PFSK-1 (cell line): ENCODE measurements around the gene MIPOL1.

ENCODE experiments used
- FOXP2 ChIP-seq: optimal IDR thresholded peaks from 2 replicates; pipeline ENCODE3; 2011; ENCODE audit warnings: borderline replicate concordance, control low read depth, inconsistent platforms; ENCODE audit not compliant: insufficient read depth; ENCODE audit errors: extremely low read length, extremely low read depth
- POLR2AphosphoS5 ChIP-seq: IDR thresholded peaks from 2 replicates; pipeline ENCODE4 v1.6.1; 2012; ENCODE audit warnings: low read depth, mild to moderate bottlenecking, control low read depth, low read length, moderate library complexity
- SIN3A ChIP-seq: IDR thresholded peaks from 2 replicates; pipeline ENCODE4 v1.6.1; 2012; ENCODE audit warnings: mild to moderate bottlenecking, low read length, moderate library complexity, borderline replicate concordance; ENCODE audit not compliant: insufficient read depth
- TAF1 ChIP-seq: IDR thresholded peaks from 2 replicates; pipeline ENCODE4 v1.6.1; 2012; ENCODE audit warnings: low read length, control low read depth, borderline replicate concordance; ENCODE audit not compliant: insufficient read depth
- TF ChIP-seq, protein P1 (sequence below), 2 experiments: IDR thresholded peaks; 2 replicates each; pipeline versions ENCODE4 v1.6.1 to v1.8.0; 2011 to 2012; ENCODE audit warnings: low read depth in 2 of 2, low read length in 2 of 2, control low read depth in 1 of 2, inconsistent platforms in 1 of 2, mild to moderate bottlenecking in 1 of 2, moderate library complexity in 1 of 2; ENCODE audit not compliant: insufficient read depth in 1 of 2

The MIPOL1 gene

DNA sequence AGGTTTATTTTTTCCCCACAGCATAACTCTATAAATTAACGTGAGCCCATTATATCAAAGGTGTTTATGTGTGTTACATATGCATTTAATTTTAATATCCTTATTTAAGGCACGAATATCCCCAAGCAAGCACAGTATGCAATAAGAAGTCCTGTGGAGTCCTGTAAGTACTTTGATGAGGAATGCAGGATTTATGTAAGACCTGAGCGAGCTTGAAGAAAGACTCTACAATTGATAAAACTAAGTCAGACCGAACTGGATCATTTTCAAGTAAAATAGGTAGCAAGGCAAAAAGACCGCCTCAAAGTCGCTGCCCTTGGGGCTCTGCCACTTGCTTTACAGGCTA, 26.1 kb upstream of the MIPOL1 start:
- TF ChIP-seq, protein P1, sequence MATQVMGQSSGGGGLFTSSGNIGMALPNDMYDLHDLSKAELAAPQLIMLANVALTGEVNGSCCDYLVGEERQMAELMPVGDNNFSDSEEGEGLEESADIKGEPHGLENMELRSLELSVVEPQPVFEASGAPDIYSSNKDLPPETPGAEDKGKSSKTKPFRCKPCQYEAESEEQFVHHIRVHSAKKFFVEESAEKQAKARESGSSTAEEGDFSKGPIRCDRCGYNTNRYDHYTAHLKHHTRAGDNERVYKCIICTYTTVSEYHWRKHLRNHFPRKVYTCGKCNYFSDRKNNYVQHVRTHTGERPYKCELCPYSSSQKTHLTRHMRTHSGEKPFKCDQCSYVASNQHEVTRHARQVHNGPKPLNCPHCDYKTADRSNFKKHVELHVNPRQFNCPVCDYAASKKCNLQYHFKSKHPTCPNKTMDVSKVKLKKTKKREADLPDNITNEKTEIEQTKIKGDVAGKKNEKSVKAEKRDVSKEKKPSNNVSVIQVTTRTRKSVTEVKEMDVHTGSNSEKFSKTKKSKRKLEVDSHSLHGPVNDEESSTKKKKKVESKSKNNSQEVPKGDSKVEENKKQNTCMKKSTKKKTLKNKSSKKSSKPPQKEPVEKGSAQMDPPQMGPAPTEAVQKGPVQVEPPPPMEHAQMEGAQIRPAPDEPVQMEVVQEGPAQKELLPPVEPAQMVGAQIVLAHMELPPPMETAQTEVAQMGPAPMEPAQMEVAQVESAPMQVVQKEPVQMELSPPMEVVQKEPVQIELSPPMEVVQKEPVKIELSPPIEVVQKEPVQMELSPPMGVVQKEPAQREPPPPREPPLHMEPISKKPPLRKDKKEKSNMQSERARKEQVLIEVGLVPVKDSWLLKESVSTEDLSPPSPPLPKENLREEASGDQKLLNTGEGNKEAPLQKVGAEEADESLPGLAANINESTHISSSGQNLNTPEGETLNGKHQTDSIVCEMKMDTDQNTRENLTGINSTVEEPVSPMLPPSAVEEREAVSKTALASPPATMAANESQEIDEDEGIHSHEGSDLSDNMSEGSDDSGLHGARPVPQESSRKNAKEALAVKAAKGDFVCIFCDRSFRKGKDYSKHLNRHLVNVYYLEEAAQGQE (IDR thresholded peaks at IDR 0.05; ENCODE audit: insufficient read depth in 1 of 2, low read depth in 2 of 2, low read length in 2 of 2), result no peak

DNA sequence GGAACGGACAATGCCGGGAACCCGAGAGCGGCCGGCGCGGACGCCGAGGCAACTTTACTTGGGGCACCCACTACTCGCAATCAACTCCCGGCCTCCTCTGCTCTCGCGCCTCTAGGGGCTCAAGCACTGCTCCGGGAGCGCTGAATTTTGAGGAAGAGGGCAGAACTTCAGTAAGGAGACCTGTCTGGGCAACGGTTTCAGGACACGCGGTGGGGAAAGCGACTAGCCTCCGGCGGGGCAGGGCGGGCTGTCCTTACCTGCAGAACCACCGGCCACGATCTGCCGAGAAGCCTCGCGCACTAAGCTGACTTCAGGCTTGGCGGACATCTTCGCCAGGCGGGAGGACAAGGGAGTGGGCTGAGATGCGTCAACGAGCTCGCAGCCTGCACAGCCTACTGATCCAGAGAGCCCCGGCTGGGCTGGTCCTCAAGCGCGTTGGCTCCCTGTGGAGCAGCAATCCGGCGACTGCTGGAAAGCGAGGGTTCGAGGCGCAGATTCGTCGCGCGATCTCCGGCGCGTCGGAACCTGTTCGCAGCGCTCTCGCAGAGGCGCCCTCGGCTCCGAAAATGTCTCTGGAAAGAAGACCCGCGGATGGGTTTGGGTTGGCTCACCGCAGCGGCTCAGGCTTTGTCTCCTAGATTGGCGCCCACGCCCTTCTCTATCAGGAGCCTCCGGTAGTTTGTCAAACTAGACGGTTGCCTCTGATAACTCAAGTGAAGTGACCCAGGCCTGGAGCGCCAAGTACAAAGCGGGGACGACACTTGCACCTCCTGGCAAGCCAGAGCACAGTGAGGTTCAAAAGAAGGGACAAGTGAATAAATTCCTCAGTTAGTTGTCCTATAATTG, 25.5 kb upstream of the MIPOL1 start, which contains the start of gene SLC25A21:
SLC25A21 (minus strand) TSS at position 583 of the 846 bp plus-strand sequence.
- TF ChIP-seq POLR2AphosphoS5 (no peak), FOXP2 (no peak), SIN3A (no peak), TAF1 (no peak)
- TF ChIP-seq, protein P1 (IDR thresholded peaks at IDR 0.05; ENCODE audit: insufficient read depth in 1 of 2, low read depth in 2 of 2, low read length in 2 of 2), result no peak

DNA sequence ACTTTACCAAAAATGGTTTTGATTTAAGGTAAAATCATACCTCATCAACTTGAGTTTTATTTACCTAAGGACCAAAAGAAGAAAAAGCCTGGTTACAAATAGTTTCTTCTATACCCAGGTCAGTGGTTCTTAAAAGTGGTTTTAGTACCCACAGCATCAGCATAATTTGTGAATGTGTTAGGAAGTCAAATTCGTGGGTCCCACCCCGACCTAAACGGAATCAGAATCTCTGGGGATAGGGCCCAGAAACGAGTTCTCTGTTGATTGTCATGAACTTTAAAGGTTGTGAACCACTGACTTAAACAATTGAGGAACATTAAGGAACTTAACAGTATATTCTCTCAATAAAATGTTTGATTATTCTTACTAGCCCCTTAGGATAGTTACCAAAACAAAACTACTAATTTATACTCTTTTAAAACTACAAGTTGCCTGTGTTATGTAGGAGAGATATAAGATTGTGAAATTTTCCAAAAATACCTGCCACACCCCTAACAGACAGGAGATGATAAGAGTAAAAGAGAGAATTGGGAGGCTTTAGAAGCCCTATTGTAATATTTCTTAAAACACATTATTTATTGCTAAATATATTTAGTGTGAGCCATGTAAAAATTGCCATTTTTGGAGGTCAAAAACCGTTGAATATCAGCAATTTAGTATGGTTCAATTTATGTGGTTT, 24.7 kb upstream of the MIPOL1 start:
- TF ChIP-seq, protein P1 (IDR thresholded peaks at IDR 0.05; ENCODE audit: insufficient read depth in 1 of 2, low read depth in 2 of 2, low read length in 2 of 2), result no peak

DNA sequence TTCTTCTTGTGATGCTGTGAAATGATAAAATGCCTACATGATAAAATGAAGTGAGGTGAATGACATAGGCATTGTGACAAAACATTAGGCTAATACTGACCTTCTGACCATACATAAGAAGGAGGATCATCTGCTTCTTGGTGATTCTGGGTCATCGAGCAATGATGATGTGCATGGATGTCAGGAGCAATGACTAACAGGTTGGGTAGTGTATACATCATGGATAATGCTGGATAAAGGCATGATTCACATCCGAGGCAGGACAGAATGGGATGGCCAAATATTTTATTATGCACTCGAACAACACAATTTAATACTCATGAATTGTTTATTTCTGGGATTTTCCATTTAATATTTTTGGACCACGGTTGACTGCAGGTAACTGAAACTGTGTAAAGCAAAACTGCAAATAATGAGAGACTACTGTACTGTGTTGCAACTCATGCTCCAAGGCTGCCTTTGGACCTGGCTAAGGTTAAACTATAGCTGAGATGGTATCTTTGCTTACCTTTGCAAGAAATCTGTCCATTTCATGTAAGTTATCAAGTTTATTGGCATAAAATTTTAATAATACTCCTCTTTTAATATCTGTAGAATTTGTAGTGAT, 17.7 kb upstream of the MIPOL1 start:
- TF ChIP-seq TAF1, result no peak
- TF ChIP-seq FOXP2, result no peak
- no peak for TF ChIP-seq POLR2AphosphoS5
- TF ChIP-seq, protein P1 (IDR thresholded peaks at IDR 0.05; ENCODE audit: insufficient read depth in 1 of 2, low read depth in 2 of 2, low read length in 2 of 2), result no peak
- TF ChIP-seq SIN3A, result no peak

DNA sequence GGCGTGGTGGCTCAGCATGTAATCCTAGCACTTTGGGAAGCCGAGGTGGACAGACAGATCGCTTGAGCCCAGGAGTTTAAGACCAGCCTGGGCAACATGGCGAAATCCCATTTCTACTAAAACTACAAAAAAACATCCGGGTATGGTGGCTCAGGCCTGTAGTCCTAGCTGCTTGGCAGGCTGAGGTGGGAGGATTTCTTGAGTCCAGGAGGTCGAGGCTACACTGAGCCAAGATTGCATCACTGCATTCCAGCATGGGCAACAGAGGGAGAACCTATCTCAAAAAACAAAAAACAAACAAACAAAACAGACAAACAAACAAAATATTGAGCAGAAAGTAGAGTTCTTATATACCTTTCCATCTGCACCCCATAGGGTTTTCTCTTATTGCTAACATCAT, 16.3 kb upstream of the MIPOL1 start:
- TF ChIP-seq SIN3A (no peak), FOXP2 (no peak), TAF1 (no peak), POLR2AphosphoS5 (no peak)
- TF ChIP-seq, protein P1 (IDR thresholded peaks at IDR 0.05; ENCODE audit: insufficient read depth in 1 of 2, low read depth in 2 of 2, low read length in 2 of 2), result no peak
